Thyroid gland (tissue), 4 donors: ENCODE data around the gene CPLX1.

Experiments used
- POLR2A ChIP-seq, 2 donors: fragments of 450-650 bp; IDR thresholded peaks; one replicate each; pipeline ENCODE4 v1.6.1; 2017; ENCODE audit warnings: antibody characterized with exemption in 2 of 2, mild to moderate bottlenecking in 2 of 2, moderate library complexity in 1 of 2
- TF ChIP-seq, protein P1 (sequence below), 6 experiments: fragments of 200-600 bp in 3 of 6; fragments of 450-650 bp in 3 of 6; sonication (generic) in 3 of 6; IDR thresholded peaks; one replicate each; pipeline ENCODE4 v1.5.1; 2016 to 2019; ENCODE audit warnings: antibody characterized with exemption in 6 of 6, mild to moderate bottlenecking in 2 of 6, inconsistent platforms in 1 of 6, moderate library complexity in 1 of 6

DNA sequence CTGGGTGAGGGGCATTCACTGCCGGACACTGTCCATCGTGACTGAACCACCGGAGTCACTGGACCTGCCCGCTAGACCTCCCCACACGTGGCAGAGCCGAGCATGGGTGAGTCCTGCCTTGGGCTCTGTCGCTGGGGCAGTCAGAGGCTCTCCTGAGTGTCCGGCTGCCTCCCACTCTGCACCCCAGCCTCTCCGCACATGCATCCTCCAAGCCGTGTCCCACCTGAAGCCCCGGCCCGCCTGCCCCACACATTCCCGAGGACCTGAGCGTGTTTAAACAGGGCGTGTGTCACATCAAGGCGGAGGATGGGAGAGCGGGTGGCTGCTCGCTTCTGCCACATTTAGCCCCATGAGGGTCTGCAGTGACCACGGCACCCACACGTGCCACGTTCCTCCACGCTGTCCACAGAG, 4.7 kb downstream of the CPLX1 start:
- TF ChIP-seq, protein P1, sequence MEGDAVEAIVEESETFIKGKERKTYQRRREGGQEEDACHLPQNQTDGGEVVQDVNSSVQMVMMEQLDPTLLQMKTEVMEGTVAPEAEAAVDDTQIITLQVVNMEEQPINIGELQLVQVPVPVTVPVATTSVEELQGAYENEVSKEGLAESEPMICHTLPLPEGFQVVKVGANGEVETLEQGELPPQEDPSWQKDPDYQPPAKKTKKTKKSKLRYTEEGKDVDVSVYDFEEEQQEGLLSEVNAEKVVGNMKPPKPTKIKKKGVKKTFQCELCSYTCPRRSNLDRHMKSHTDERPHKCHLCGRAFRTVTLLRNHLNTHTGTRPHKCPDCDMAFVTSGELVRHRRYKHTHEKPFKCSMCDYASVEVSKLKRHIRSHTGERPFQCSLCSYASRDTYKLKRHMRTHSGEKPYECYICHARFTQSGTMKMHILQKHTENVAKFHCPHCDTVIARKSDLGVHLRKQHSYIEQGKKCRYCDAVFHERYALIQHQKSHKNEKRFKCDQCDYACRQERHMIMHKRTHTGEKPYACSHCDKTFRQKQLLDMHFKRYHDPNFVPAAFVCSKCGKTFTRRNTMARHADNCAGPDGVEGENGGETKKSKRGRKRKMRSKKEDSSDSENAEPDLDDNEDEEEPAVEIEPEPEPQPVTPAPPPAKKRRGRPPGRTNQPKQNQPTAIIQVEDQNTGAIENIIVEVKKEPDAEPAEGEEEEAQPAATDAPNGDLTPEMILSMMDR (IDR thresholded peaks at IDR 0.05), result no peak
- TF ChIP-seq POLR2A (IDR thresholded peaks at IDR 0.05), result no peak
